ENCODE results near the gene SCAF4. TPM values are rescaled to one million over a fixed set of nuclear protein-coding genes. Genes with fewer than 3 reads are reported as not detected.

The SCAF4 gene
- total RNA-seq, 4 donors from 2014 or later: 23.2 to 31.0 (median 26.8) TPM

DNA sequence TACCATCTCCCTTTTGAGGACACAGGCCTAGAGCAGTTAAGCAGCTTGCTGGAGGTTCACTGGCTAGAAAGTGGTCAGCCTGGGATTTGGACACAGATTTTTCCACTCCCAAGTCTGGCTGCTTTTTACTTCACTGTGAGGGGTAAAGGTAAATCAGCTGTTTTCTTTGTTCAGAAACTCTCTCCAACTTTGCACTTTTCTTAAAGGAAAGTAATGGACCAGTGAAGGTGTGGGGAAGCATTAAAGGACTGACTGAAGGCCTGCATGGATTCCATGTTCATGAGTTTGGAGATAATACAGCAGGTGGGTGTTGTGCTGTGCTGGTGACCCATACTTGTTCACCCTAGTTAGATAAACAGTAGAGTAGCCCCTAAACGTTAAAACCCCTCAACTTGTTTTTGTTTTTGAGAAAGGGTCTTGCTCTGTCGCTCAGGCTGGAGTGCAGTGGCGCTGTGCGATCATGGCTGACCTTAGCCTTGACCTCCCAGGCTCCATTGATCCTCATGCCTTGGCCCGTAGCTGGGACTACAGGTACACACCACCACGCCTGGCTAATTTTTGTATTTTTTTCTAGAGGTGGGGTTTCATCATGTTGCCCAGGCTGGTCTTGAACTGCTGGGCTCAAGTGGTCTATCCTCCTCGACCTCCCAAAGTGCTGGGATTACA lies 68.2 kb downstream of the SCAF4 start:
- in situ Hi-C loops (cut with MboI; ENCODE audit: low pct_ligation_motif_present in 1 of 4, low pct_unique_long_range_greater_than_20kb in 1 of 4, low sequenced_read_pairs in 3 of 4): no loop called here
- H3K27ac ChIP-seq: no peak overlapping the region
- no peaks in the 10 kb centered on the region for H3K27me3 ChIP-seq
- peaks cover 7 to 55% (median 29%) of the 10 kb centered on the region in 4 donors for H3K4me1 ChIP-seq
- no peak for TF ChIP-seq EP300 (IDR thresholded peaks at IDR 0.05; ENCODE audit: low read depth)
- TF ChIP-seq, protein P1, sequence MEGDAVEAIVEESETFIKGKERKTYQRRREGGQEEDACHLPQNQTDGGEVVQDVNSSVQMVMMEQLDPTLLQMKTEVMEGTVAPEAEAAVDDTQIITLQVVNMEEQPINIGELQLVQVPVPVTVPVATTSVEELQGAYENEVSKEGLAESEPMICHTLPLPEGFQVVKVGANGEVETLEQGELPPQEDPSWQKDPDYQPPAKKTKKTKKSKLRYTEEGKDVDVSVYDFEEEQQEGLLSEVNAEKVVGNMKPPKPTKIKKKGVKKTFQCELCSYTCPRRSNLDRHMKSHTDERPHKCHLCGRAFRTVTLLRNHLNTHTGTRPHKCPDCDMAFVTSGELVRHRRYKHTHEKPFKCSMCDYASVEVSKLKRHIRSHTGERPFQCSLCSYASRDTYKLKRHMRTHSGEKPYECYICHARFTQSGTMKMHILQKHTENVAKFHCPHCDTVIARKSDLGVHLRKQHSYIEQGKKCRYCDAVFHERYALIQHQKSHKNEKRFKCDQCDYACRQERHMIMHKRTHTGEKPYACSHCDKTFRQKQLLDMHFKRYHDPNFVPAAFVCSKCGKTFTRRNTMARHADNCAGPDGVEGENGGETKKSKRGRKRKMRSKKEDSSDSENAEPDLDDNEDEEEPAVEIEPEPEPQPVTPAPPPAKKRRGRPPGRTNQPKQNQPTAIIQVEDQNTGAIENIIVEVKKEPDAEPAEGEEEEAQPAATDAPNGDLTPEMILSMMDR (IDR thresholded peaks at IDR 0.05): no peak
- TF ChIP-seq POLR2A (IDR thresholded peaks at IDR 0.05): no peak
- TF ChIP-seq POLR2AphosphoS5 (IDR thresholded peaks at IDR 0.05): no peak
- WGBS, 2 donors (ENCODE audit: low coverage in 1 of 2): 89 to 100% methylated on average over 3 to 7 of the region's 7 CpGs
- H3K9me3 ChIP-seq: no peaks in the 10 kb centered on the region
- intact Hi-C loops (cut with DNase I; ENCODE audit: low total_unique reads): no loop called here
- H3K36me3 ChIP-seq: peaks cover 0 to 14% (median 7%) of the 10 kb centered on the region in 4 donors
- no peak for DNase-seq
- no peak overlapping the region for H3K4me3 ChIP-seq

DNA sequence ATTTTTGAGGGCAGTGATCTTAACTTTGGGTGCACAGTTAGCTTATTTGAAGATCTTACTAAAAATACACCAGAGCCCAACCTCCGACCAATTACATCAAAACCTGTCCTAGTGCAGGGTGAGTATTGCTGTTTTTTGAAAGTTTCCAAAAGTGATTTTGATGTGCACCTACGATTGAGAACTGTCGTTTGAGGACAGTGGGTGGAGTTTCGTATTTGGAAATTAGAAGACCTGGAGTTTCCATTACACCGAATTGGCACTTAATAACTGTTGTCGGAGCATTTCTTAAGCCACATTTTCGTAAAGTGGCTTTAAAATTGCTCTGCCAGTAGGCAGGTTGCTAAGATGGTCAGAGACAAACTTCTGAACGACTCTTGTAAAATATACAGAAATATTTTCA lies 71.3 kb downstream of the SCAF4 start:
- no peak for TF ChIP-seq EP300 (IDR thresholded peaks at IDR 0.05; ENCODE audit: low read depth)
- TF ChIP-seq, protein P1 (IDR thresholded peaks at IDR 0.05): no peak
- TF ChIP-seq POLR2A (IDR thresholded peaks at IDR 0.05): no peak
- no peak for TF ChIP-seq POLR2AphosphoS5 (IDR thresholded peaks at IDR 0.05)
- Histone ChIP-seq H3K27ac (peak overlapping the region; percentile 90 to 97 (median 95)), H3K27me3 (no peaks in the 10 kb centered on the region), H3K36me3 (no peaks in the 10 kb centered on the region), H3K4me1 (peaks cover 7 to 61% (median 30%) of the 10 kb centered on the region in 4 donors), H3K4me3 (peak overlapping the region; percentile 78 to 92 (median 86)), H3K9me3 (no peaks in the 10 kb centered on the region)
- in situ Hi-C loops (cut with MboI; ENCODE audit: low pct_ligation_motif_present in 1 of 4, low pct_unique_long_range_greater_than_20kb in 1 of 4, low sequenced_read_pairs in 3 of 4) (no loop called here), intact Hi-C loops (cut with DNase I; ENCODE audit: low total_unique reads) (no loop called here)
- 19 to 28% methylated on average over 8 of the region's 8 CpGs for WGBS, 2 donors (ENCODE audit: low coverage in 1 of 2)
- DNase-seq: no peak

DNA sequence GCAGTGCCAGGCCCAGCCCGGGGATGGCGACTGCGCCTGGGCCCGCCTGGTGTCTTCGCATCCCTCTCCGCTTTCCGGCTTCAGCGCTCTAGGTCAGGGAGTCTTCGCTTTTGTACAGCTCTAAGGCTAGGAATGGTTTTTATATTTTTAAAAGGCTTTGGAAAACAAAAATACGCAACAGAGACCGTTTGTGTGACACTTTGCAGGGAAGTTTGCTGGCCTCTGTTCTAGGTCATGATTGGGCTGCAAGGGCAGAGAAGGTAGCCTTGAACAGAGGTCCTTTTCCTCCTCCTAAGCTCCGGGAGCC lies 71.7 kb downstream of the SCAF4 start:
- WGBS, 2 donors (ENCODE audit: low coverage in 1 of 2): 0% methylated on average over 1 to 12 of the region's 12 CpGs
- Histone ChIP-seq H3K9me3 (no peaks in the 10 kb centered on the region), H3K36me3 (no peaks in the 10 kb centered on the region), H3K4me1 (peaks cover 7 to 58% (median 30%) of the 10 kb centered on the region in 4 donors), H3K27ac (peak overlapping the region; percentile 90 to 97 (median 95)), H3K27me3 (no peaks in the 10 kb centered on the region), H3K4me3 (peak overlapping the region; percentile 78 to 92 (median 86))
- TF ChIP-seq POLR2AphosphoS5 (IDR thresholded peaks at IDR 0.05) (no peak), EP300 (IDR thresholded peaks at IDR 0.05; ENCODE audit: low read depth) (no peak), POLR2A (IDR thresholded peaks at IDR 0.05) (no peak)
- TF ChIP-seq, protein P1 (IDR thresholded peaks at IDR 0.05): no peak
- in situ Hi-C loops (cut with MboI; ENCODE audit: low pct_ligation_motif_present in 1 of 4, low pct_unique_long_range_greater_than_20kb in 1 of 4, low sequenced_read_pairs in 3 of 4) (no loop called here), intact Hi-C loops (cut with DNase I; ENCODE audit: low total_unique reads) (no loop called here)
- DNase-seq: no peak

DNA sequence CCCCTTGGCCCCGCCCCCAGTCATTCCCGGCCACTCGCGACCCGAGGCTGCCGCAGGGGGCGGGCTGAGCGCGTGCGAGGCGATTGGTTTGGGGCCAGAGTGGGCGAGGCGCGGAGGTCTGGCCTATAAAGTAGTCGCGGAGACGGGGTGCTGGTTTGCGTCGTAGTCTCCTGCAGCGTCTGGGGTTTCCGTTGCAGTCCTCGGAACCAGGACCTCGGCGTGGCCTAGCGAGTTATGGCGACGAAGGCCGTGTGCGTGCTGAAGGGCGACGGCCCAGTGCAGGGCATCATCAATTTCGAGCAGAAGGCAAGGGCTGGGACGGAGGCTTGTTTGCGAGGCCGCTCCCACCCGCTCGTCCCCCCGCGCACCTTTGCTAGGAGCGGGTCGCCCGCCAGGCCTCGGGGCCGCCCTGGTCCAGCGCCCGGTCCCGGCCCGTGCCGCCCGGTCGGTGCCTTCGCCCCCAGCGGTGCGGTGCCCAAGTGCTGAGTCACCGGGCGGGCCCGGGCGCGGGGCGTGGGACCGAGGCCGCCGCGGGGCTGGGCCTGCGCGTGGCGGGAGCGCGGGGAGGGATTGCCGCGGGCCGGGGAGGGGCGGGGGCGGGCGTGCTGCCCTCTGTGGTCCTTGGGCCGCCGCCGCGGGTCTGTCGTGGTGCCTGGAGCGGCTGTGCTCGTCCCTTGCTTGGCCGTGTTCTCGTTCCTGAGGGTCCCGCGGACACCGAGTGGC lies 72.2 kb downstream of the SCAF4 start, which contains the start of gene SOD1:
SOD1 (plus strand) TSS at position 158 of the 723 bp plus-strand sequence; CDS start at position 235, 77 bp downstream.
- WGBS, 2 donors (ENCODE audit: low coverage in 1 of 2): 1% methylated on average over 34 of the region's 87 CpGs; no CpG with 5 or more reads in 1 of the 2 donors
- H3K4me1 ChIP-seq: peaks cover 7 to 53% (median 30%) of the 10 kb centered on the region in 4 donors
- in situ Hi-C loops (cut with MboI; ENCODE audit: low pct_ligation_motif_present in 1 of 4, low pct_unique_long_range_greater_than_20kb in 1 of 4, low sequenced_read_pairs in 3 of 4): no loop called here
- intact Hi-C loops (cut with DNase I; ENCODE audit: low total_unique reads): loop anchor here (5.0 kb wide), 1 partner anchor 78 kb away; no protein-coding TSS in a partner anchor
- H3K4me3 ChIP-seq: peak within 1 kb of the TSS; percentile 78 to 92 (median 86)
- peak within 1 kb of the TSS; percentile 90 to 97 (median 95) for H3K27ac ChIP-seq
- no peaks in the 10 kb centered on the region for H3K27me3 ChIP-seq
- TF ChIP-seq POLR2A (IDR thresholded peaks at IDR 0.05): peak; percentile 92
- peak; percentile 94 to 99 (median 98) for TF ChIP-seq POLR2AphosphoS5 (IDR thresholded peaks at IDR 0.05)
- TF ChIP-seq, protein P1 (IDR thresholded peaks at IDR 0.05): peak in 4 of 5 experiments; percentile 11 to 25 (median 23)
- TF ChIP-seq EP300 (IDR thresholded peaks at IDR 0.05; ENCODE audit: low read depth): no peak
- peak; percentile 96 for DNase-seq
- no peaks in the 10 kb centered on the region for H3K9me3 ChIP-seq
- no peaks in the 10 kb centered on the region for H3K36me3 ChIP-seq

Data from transverse colon (tissue), 4 donors.